HG02938 (cell line): ENCODE measurements around the gene GPR137.
A peak's percentile ranks its signal among the peaks of the same experiment; 100 is the strongest.
"Not testable (repeated sequence)": the region's sequence is repeated elsewhere in the genome, so short reads cannot be mapped to it uniquely, and the experiment has no call there.

Experiments used
- ATAC-seq: cut with Tn5 transposase; IDR thresholded peaks from one replicate; pipeline ENCODE4 v1.9.1; 2021; ENCODE audit warnings: mild to moderate bottlenecking, moderate library complexity; ENCODE audit not compliant: unreplicated experiment

GPR137 gene

DNA sequence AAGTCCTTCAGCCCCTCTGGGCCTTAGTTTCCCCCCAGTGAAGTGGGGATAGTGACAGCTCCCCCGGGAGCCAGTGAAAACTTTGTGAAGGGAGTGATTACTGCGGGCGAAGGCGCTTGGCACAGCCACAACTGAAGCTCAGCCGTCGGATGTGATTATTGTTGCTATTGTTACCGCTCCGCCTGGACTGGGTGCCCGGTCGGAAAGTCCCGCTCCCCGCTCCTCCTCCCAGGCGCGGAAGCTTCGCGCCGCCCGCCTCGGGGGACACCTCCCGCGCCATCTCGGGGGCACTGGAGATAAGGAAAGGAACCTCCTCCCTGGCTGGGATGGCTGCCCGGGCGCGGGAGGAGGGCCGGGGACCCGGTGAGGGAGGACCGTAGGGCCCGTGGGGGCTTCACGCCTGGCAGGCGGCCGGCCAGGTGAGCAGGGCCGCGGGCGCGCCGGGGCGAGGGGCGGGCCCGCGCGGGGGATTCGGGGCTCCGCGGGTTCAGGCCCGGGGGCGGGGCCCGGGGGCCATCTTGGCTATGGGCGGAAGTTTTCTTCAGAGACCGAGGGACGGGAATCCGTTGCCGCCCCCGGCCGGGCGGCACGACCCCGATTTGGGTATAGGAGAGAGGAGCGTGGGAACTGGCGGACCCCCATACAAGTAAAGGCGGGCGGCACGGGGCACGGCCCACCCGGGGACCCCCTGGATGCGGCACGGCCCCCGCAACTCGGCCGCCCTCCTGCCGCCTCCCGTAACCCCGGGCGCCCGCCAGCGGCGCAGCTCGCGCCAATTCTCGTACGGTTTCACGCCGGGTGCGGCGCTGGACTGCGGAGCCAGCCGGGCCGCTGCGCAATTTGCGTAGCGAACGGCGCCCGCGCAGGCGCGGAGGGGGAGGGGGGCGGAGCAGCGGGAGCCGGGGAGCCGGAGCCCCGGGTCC is at the start of gene GPR137:
GPR137 (plus strand) TSS at position 887 of the 923 bp plus-strand sequence. CDS start 677 bp downstream, outside the sequence.
- peak; percentile 43 for ATAC-seq

DNA sequence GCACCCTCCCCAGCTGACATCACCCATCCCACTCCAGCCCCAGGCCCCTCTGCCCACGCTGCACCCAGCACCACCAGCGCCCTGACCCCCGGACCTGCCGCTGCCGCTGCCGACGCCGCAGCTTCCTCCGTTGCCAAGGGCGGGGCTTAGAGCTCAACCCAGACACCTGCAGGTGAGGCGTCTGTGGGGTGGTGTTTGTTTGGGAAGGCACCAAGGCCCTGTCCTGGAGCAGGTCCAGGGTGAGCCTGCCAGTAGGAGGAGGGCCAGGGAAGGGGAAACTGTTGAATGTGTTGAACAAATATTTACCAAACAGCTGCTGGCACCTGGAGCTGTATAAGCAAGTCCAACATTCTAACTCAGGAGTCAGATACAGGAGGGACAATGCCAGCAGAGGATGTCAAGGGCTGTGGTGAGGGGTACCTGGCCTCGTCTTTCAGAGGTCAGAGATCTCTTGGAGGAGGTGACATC is 48.1 kb upstream of the GPR137 start:
- ATAC-seq = no peak

- ATAC-seq = no peak
Observed at GRCh38 chr11:64238076-64238475, 47.6 kb upstream of the GPR137 start.

DNA sequence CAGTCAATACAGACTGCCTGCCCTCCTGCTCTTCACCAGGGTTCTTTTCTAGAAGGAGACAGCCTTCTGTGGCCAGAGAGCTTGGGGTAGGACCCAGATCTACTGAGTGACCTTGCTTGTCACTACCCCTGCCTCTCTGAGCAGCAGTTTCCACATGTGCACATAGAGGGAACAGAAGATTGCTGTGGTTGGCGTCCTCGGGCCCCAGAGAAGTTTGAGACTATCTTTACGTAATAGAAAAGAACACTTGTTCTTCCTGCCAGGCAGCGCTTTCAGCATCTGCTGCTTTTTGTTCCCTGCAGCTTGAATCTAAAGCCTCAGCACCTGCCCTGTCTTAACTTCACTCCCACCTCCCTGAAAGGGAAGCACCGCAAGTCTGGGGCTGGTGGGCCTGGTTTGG is 46.6 kb upstream of the GPR137 start:
- no peak for ATAC-seq

DNA sequence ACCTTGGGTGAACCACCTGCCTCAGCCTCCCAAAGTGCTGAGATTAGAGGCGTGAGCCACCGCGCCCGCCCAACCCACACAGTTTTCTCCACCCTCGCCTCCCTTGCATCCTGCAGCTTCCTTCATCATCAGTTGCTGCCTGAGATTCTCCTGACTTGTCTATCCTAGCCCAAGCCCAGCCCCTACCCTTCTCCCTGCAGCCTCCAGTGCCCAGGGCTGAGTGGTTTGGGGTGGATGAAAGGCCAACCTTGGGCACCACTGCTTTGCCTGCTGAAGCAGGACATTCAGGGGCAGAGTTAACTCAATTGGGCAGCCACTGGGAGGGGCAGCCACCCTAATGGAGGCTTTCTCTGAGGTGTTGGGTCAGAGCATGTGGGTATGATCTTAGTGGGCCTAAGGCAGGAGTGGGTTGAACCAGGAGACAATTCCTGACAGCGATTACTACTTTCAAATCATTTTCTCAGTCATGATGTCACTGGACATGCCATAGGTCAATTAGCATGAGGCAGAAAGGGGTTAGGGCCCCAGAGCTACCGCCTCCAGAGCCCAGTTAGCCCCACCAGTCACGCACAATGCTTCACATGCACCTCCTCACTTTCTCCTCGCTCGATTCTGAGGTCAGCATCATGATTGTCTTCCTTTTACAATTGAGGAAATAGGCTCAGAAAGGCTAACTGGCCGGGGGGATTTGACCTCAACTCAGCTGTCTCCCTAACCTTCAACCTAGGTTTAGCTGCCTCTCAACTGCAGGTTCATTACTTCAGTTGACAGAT is 45.8 kb upstream of the GPR137 start:
- no peak for ATAC-seq

GRCh38 chr11:64240435-64241240 is 45.0 kb upstream of the GPR137 start, which contains the start of gene FKBP2:
FKBP2 (plus strand) TSS chr11:64241095; CDS start chr11:64242388, 1,293 bp downstream.
- ATAC-seq = peak; percentile 41

DNA sequence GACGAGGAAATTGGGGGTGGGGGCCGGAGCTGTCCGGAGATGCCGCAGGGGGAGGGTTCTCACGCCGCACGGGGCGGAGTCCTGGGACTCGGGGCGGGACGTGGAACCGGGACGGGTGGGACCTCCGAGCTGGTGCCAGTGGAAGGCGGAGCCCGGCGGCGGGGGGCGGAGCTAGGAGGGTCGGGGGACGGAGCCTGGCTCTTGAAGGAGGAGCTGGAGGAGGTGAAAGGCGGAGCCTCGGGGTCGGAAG is 44.5 kb upstream of the GPR137 start:
- ATAC-seq = no peak

DNA sequence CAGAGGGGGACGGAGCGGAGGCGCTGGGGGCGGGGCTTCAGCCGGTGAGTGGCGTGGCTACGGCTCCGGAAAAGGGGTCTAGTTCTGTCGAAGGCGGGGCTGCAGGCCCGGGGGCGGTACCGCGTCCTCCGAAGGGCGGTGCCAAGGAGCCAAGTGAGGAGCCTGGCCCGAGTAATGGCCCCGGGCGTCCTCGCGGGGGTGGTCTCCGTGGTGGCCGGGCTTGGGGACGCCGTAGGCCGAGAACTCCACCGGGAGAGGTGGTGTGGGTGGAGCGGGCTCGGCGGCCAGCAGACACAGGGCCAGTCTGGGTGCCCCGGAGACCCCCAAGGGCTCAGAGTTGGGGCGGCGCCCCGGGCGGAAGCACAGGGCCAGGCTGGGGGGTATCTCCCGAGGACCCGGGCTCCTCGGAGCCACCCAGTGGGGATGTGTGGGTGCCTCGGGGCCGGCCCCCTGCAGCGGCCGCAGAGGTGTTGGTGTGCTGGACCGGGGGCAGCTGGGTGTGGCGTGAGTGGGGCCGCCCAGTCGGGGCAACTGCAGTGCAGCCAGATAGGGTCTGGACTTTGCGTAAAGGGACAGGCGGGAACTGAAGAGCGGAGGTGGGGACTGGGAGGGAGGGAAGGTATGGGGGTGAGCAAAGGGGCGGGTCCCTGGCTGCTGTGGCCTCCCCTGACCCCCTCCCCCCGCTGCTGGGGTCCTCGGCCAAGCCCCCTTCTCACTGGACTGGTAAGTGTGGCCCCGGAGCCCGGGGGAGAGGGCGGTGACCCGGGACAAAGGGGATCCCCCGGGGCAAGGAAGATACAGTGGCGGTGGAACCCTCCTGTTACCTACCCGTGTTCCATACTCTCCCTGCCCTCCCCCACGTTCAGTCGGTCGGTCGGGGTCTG is 43.9 kb upstream of the GPR137 start:
- peak; percentile 65 for ATAC-seq

- ATAC-seq = no peak
Observed at GRCh38 chr11:64243236-64243854, 42.3 kb upstream of the GPR137 start.

GRCh38 chr11:64244107-64244506 is 41.5 kb upstream of the GPR137 start:
- no peak for ATAC-seq

DNA sequence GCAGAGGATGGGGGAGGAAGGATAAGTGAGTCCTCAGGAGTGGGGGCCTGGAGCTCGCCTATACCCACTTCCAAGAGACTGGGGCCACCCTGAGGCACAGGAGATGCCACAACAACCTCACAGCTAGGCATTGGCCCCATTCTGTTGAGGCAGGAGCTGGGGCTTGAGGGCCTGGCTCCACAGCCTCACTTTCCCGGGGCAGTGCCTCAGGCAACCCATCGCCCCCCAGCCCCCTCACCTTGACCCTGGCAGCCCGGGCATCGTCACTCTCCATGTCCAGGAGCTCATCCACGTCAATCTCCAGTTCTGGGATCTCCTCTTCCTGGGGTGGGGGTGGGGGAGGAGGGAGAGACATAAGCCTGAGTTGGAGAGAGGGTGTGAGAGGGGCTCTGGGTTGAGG is 40.7 kb upstream of the GPR137 start:
- no peak for ATAC-seq

- ATAC-seq = no peak
Observed at GRCh38 chr11:64245401-64245796, 40.2 kb upstream of the GPR137 start.

DNA sequence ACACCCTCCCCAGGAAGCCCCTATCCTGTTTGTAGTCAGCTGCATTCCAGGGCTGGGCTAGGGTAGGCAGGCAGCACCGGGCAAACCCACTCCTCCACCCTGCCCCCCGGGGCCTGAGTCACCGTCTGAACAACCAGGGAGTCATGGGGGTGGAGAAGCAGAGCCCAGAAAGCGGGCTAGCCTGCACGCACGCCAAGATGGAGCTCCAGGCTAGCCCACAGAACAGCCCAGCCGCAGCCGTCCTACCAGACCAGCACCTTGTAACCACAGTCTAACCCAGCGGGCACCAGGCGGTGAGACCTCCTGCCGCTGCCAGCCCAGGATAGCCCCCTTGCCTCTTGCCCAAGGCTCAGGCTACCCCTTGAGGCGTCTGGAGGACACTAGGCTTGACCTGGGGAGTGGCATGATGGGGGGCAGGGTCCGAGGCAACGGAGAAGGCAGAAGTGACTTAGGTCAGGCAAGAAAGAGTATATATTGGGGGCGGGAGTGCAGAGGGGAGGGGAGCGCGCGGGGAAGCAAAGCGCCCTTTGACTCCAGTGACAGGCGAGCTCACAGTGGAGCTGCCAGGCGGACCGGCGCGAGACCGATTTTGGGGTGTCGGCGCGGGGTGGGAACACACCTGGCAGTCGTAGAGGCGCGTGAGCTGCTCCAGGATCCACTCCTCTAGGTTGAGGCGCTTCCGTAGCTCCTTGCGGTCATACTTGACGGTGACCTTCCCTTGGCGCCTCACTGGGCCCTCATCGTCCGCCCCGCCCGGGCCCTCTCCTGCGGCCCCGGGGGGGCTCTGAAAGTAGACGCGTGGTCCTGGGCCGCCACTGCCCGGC is 39.6 kb upstream of the GPR137 start:
- ATAC-seq = no peak

DNA sequence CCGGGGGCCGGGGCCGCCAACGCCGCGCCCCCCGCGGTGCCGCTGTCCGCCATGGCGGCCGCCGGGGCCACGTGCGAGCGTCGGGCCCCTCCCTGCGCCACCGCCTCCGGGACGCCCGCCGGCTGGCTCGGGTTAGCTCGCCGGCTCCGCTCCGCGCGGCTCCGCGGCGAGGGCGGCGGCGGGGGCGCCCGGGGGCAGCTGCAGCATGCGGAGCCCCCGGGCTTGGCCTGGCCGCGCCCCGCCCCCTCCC is 39.1 kb upstream of the GPR137 start:
- ATAC-seq = not testable (repeated sequence)

DNA sequence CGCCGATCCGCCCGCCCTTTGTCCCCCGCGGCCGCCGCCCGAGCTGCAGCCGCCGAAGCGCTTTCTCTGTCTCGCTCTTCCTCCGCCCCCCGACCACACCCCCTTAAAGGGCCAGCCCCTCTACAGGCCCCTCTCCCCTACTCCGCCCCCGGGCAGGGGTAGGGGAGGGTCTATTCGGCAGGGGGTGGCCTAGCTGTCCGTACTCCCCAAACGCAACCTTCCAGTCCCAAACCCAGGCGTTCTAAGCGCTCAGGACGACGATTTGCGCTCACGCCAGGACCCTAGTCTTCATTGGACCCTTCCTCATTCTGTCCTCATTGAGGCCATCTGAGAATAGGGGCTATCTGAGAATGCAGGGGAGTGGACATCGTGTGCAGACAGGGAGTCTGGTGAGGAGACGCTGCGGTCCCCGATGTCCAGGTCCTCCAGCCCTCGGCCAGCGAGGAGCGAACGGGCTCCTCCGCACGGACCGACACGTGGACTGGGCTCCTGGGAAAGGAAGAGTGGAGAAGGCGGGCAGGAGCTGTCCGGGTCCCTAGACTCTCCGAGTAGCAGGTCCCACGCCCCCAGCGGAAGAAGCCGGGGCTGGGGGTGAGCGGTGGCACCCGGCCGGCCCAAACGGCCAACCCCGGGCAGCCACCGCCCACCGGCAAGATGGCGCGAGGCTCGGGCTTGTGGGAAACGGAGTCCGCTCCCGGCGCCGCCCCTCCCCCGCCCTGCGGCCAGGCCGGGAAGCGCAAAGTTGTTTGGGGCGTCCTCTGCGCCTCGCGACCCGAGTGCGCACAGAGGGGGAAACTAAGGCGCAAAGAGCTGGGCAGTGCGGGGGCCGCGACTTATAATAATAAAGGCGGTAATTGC is 38.5 kb upstream of the GPR137 start, which contains the start of gene PPP1R14B:
PPP1R14B (minus strand) TSS at position 73 of the 858 bp plus-strand sequence. CDS start 270 bp downstream, outside the sequence.
- ATAC-seq = peak; percentile 38

DNA sequence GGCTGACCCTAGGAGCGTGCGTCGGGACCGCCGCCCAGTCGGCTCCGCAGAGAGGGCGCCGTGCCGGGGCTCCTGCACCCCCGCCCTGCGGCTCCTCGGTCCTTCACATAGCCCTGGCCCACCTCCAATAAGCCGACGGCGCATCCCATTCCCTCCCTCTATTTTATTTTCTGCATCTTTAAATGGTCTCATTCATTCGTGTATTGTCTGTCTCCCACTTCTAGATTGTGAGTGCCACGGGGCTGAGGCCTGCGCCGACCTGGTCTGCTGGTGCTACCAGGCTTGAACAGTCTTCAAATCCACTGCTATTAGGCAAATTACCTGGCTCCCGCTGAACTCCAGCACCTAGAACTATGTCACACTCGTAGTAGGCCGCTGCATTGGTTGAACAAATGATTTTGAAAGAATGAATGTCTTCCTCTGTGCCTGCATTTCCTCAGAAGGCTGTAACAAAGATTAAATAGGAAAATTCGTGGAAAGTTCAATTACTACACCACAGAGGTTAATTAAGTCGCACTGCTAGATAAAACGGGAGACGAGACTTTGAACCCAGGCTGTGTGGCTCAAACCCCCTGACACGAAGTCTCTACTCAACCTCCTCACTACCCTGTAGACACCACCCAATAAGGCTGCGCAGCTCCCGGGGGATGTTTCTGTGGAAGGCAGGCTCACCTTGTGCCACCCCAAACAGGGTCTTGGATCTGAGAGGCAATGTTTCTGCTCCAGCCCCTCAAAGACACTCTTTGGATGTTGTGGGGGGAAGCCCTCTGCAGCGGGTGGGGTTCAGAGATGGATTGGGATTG is 37.7 kb upstream of the GPR137 start:
- ATAC-seq = no peak

DNA sequence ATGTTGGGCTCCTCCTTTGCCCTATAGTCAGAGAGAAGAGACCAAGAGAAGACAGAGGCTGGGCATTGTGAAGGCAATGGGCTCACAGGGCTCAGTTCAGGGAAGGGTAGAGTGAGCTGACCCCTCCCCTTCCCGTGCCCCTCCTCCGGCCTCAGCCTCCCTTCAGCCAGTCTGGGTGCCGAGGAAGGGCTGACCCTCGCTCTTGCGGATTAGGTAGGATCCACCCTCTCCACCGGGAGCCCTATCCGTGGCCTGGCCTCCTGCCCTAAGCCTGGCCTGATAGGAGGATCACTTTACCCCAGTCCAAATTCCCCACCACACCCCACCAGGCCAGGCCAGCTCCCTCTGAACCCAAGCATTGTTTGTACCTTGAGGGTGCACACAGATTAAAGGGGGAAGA is 37.1 kb upstream of the GPR137 start:
- ATAC-seq = no peak
